Memory B cell (primary cell): ENCODE measurements around the gene FN1.
"Not testable (repeated sequence)": the region's sequence is repeated elsewhere in the genome, so short reads cannot be mapped to it uniquely, and the experiment has no call there.

Source experiments
- ATAC-seq: fragments of 150-1000 bp; cut with Tn5 transposase; 2 replicates; pipeline ENCODE4 v1.10.0; 2021; ENCODE audit warnings: low read depth, mild to moderate bottlenecking, moderate library complexity
- DNase-seq, 2 donors: peaks; one replicate each; pipeline ENCODE4 v3.0.0; 2022; ENCODE audit warnings: low spot score in 2 of 2
- H3K27ac Mint-ChIP-seq: one replicate; pipeline ENCODE4 v1.8.0; 2022; ENCODE audit warnings: mild to moderate bottlenecking, moderate library complexity, mixed read lengths
- H3K27me3 Mint-ChIP-seq: one replicate; pipeline ENCODE4 v1.8.0; 2022; ENCODE audit warnings: mixed read lengths
- H3K36me3 Mint-ChIP-seq: one replicate; pipeline ENCODE4 v1.8.0; 2022; ENCODE audit warnings: mild to moderate bottlenecking, mixed read lengths
- H3K4me1 Mint-ChIP-seq: one replicate; pipeline ENCODE4 v1.8.0; 2022; ENCODE audit warnings: mixed read lengths
- H3K4me3 Mint-ChIP-seq: one replicate; pipeline ENCODE4 v1.8.0; 2022; ENCODE audit warnings: mild to moderate bottlenecking, moderate library complexity, mixed read lengths
- H3K9me3 Mint-ChIP-seq: one replicate; pipeline ENCODE4 v1.8.0; 2022; ENCODE audit warnings: mixed read lengths

The FN1 gene

GRCh38 chr2:215320679-215321078, 115.2 kb downstream of the FN1 start:
- H3K36me3 Mint-ChIP-seq: peaks cover 33% of the 10 kb centered on the region
- no peaks in the 10 kb centered on the region for H3K27me3 Mint-ChIP-seq
- ATAC-seq (no peak), DNase-seq (no peak)
- peaks cover 11% of the 10 kb centered on the region for H3K4me1 Mint-ChIP-seq
- no peak overlapping the region for H3K4me3 Mint-ChIP-seq
- H3K9me3 Mint-ChIP-seq: no peaks in the 10 kb centered on the region
- no peak overlapping the region for H3K27ac Mint-ChIP-seq

DNA sequence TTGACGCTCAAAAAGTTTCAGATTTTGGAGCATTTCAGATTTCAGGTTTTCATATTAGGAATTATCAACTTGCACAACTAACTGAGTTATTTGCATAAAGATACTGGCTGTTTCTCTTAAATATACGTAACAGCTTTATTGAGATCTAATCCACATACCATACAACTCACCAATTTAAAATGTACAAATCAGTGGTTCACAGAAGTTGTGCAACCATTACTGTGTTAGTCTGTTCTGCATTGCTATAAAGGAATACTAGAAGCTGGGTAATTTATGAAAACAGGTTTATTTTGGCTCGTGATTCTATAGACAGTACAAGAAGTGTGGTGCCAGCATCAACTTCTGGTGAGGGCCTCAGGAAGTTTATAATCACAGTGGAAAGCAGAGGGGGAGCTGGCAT, 115.8 kb downstream of the FN1 start:
- H3K4me1 Mint-ChIP-seq: peaks cover 12% of the 10 kb centered on the region
- peaks cover 33% of the 10 kb centered on the region for H3K36me3 Mint-ChIP-seq

GRCh38 chr2:215319500-215319899, 116.4 kb downstream of the FN1 start:
- Mint-ChIP-seq H3K4me3 (no peak overlapping the region), H3K36me3 (peaks cover 36% of the 10 kb centered on the region), H3K27ac (no peak overlapping the region), H3K4me1 (peaks cover 15% of the 10 kb centered on the region), H3K9me3 (no peaks in the 10 kb centered on the region), H3K27me3 (no peaks in the 10 kb centered on the region)
- DNase-seq: no peak
- ATAC-seq: no peak

More for the DNA sequence above, 115.8 kb downstream of the FN1 start:
- H3K4me3 Mint-ChIP-seq: no peak overlapping the region
- peak overlapping the region; percentile 2 for H3K27ac Mint-ChIP-seq
- no peaks in the 10 kb centered on the region for H3K27me3 Mint-ChIP-seq
- DNase-seq (no peak), ATAC-seq (no peak)
- no peaks in the 10 kb centered on the region for H3K9me3 Mint-ChIP-seq

- ATAC-seq (no peak), DNase-seq (no peak)
- no peaks in the 10 kb centered on the region for H3K9me3 Mint-ChIP-seq
- peaks cover 24% of the 10 kb centered on the region for H3K36me3 Mint-ChIP-seq
- peaks cover 28% of the 10 kb centered on the region for H3K4me1 Mint-ChIP-seq
- H3K27me3 Mint-ChIP-seq: no peaks in the 10 kb centered on the region
- no peak overlapping the region for H3K4me3 Mint-ChIP-seq
- peak overlapping the region; percentile 11 for H3K27ac Mint-ChIP-seq
Observed at GRCh38 chr2:215316336-215316735, 119.5 kb downstream of the FN1 start.

DNA sequence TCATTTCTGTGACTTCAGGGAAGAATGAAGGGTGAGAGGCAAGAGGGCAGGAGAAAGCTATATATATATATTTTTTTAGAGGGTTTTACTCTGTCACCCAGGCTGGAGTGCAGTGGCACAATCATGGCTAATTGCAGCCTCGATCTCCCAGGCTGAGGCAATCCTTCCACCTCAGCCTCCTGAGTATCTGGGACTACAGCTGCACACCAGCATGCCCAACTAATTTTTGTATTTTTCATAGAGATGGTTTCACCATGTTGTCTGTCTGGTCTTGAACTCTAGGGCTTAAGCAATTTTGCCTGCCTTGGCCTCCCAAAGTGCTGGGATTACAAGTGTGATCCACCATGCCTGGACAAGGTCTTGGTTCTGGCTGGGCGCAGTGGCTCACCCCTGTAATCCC, 120.6 kb downstream of the FN1 start:
- H3K9me3 Mint-ChIP-seq: no peaks in the 10 kb centered on the region
- no peak overlapping the region for H3K4me3 Mint-ChIP-seq
- peaks cover 28% of the 10 kb centered on the region for H3K4me1 Mint-ChIP-seq
- DNase-seq (no peak), ATAC-seq (no peak)
- peak overlapping the region; percentile 8 for H3K27ac Mint-ChIP-seq
- H3K36me3 Mint-ChIP-seq: peaks cover 20% of the 10 kb centered on the region
- no peaks in the 10 kb centered on the region for H3K27me3 Mint-ChIP-seq

DNA sequence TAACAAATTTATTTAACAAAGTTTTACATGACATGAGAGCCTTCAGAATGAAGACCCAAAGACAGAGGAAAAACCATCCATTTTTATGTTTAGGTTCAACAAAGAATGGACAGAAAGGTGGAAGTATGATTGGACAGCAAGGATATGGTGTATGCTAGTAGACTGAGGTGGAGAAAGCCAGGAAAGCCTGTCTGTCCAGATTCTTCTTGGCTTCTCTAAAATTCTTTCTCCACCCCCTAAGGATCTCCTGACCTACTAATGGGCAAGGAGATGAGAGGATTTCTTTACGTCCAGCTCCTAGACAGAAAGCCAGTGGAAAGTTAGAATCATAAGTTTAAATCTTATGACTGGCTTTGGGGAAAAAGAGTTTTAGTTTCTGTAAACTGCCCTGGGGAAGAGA, 121.0 kb downstream of the FN1 start:
- Mint-ChIP-seq H3K4me3 (no peak overlapping the region), H3K36me3 (peaks cover 17% of the 10 kb centered on the region), H3K9me3 (no peaks in the 10 kb centered on the region), H3K27me3 (no peaks in the 10 kb centered on the region), H3K27ac (peak overlapping the region; percentile 8), H3K4me1 (peaks cover 28% of the 10 kb centered on the region)
- no peak for DNase-seq
- no peak for ATAC-seq

GRCh38 chr2:215313255-215313613, 122.6 kb downstream of the FN1 start:
- ATAC-seq (no peak), DNase-seq (no peak)
- H3K4me3 Mint-ChIP-seq: peak overlapping the region; percentile 85
- H3K27me3 Mint-ChIP-seq: no peaks in the 10 kb centered on the region
- H3K4me1 Mint-ChIP-seq: peaks cover 28% of the 10 kb centered on the region
- H3K36me3 Mint-ChIP-seq: peaks cover 17% of the 10 kb centered on the region
- H3K27ac Mint-ChIP-seq: peak overlapping the region; percentile 20
- H3K9me3 Mint-ChIP-seq: no peaks in the 10 kb centered on the region

- DNase-seq (peak; percentile 80 to 81), ATAC-seq (peak; percentile 96)
- H3K27me3 Mint-ChIP-seq: no peaks in the 10 kb centered on the region
- H3K27ac Mint-ChIP-seq: peak within 1 kb of the TSS; percentile 74
- H3K9me3 Mint-ChIP-seq: no peaks in the 10 kb centered on the region
- peaks cover 28% of the 10 kb centered on the region for H3K4me1 Mint-ChIP-seq
- peak within 1 kb of the TSS; percentile 87 for H3K4me3 Mint-ChIP-seq
- peaks cover 15% of the 10 kb centered on the region for H3K36me3 Mint-ChIP-seq
Observed at GRCh38 chr2:215311625-215312396, 124.1 kb downstream of the FN1 start, which contains the start of gene ATIC. Gene ATIC (plus strand): TSS chr2:215312059. CDS start chr2:215312143, 84 bp downstream.

DNA sequence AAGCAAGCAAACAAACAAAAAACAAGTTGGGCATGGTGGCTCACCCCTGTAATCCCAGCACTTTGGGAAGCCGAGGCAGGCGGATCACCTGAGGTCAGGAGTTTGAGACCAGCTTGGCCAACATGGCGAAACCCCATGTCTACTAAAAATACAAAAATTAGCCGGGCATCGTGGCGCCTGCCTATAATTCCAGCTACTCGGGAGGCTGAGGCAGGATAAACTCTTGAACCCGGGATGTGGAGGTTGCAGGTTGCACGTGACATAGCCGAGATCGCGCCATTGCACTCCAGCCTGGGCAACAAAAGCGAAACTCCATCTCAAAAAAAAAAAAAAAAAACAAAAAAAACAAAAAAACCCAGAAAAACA, 124.6 kb downstream of the FN1 start:
- H3K27ac Mint-ChIP-seq, H3K27me3 Mint-ChIP-seq, H3K9me3 Mint-ChIP-seq, DNase-seq: not testable (repeated sequence)
- peak; percentile 18 for ATAC-seq
- Mint-ChIP-seq H3K4me1 (peaks cover 27% of the 10 kb centered on the region), H3K4me3 (peak overlapping the region; percentile 87), H3K36me3 (peaks cover 13% of the 10 kb centered on the region)
